CD4-positive, alpha-beta T cell treated with Interleukin-12 subunit alpha and Interleukin-12 subunit beta, for 1 hour (primary cell): ENCODE measurements around the gene ECSIT.
"Not testable (repeated sequence)": the region's sequence is repeated elsewhere in the genome, so short reads cannot be mapped to it uniquely, and the experiment has no call there.

Source experiments
- DNase-seq: peaks from one replicate; pipeline ENCODE4 v3.0.0-alpha.2; 2020

Gene ECSIT, protein sequence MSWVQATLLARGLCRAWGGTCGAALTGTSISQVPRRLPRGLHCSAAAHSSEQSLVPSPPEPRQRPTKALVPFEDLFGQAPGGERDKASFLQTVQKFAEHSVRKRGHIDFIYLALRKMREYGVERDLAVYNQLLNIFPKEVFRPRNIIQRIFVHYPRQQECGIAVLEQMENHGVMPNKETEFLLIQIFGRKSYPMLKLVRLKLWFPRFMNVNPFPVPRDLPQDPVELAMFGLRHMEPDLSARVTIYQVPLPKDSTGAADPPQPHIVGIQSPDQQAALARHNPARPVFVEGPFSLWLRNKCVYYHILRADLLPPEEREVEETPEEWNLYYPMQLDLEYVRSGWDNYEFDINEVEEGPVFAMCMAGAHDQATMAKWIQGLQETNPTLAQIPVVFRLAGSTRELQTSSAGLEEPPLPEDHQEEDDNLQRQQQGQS

DNA sequence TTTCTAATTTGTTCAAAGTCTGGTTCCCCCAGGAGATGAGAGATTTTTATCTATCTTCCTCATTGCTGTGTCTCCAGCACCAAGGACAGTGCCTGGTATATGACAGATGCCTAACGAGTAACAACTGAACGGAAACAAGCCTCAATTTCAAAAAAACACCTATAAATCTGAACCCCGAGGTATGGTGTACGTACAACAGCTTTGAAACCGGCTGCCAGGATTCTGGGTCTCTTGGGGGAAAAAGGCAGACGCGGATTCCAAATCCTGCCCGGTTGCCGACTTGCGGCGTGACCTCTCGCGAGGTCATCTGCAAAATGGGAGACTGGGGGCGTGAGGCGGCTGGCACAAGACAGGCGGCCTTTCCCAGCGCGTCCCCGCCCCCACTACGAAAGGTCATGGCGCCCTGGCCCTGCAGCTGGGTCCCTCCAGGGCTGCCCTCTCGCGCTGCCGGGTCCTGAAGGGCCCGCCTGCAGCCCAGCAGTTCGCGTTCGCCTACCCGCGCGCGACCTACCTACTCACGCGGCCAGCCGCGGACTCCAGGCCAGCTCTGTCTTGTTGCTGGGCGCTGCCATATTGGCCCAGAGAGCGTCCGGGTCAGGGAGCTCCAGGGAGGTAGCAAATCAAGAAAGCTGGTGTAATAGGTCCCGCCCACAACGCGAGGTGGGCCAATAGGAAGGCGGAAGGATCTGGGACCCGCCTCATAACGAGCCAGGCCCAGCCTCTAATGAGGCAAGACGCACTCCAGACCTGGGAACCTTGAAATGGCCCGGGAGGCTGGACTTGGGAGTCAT lies at the start of gene ECSIT:
Gene ECSIT, minus strand, starts transcription at position 584 of the 791 bp plus-strand sequence. CDS start 9,964 bp downstream, outside the sequence.
- DNase-seq: peak; percentile 95

- no peak for DNase-seq
Observed at GRCh38 chr19:11577451-11578257, 48.7 kb upstream of the ECSIT start, which contains the start of gene ACP5. Gene ACP5 (minus strand): TSS chr19:11577645. CDS start chr19:11577317, 328 bp downstream.

- DNase-seq: no peak
Observed at GRCh38 chr19:11576227-11576626, 47.3 kb upstream of the ECSIT start.

DNA sequence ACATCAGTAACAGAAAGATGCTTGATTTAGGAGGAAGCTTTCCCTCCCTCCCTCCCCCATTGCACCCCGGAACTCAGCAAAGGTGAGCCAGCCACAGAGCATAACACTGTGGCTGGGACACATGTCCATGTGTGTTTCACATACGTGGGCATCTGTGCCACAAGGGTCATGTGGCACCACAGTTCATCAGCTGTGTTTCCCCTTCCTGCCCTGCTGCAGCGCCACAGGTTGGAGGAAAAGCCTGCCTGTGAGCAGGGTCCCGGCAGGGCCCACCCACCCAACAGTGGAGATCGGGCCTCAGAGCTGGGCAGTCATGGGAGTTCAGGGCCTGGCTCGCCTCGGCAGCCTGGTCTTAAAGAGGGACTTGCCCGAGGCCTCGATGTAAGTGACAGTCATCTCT lies 45.8 kb upstream of the ECSIT start:
- DNase-seq: no peak

DNA sequence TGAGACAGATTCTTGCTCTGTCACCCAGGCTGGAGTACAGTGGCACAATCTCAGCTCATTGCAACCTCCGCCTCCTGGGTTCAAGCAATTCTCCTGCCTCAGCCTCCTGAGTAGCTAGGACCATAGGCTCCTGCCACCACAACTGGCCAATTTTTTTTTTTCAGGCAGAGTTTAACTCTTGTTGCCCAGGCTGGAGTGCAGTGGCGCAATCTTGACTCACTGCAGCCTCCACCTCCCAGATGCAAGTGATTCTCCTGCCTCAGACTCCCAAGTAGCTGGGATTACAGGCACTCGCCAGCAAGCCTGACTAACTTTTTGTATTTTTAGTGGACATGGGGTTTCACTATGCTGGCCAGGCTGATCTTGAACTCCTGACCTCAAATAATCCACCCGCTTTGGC lies 44.8 kb upstream of the ECSIT start:
- DNase-seq: not testable (repeated sequence)

DNA sequence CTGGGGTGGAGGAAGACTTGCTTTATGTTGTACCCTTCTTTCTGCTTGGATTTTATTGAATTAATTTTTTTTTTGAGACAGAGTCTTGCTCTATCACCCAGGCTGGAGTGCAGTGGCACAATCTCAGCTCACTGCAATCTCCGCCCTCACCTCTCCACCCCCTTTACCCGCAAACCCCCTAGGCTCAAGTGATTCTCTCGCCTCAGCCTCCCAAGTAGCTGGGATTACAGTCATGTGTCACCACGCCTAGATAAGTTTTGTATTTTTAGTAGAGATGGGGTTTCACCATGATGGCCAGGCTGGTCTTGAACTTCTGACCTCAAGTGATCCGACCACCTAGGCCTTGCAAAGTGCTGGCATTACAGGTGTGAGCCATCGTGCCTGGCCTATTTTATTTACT lies 44.4 kb upstream of the ECSIT start:
- DNase-seq: not testable (repeated sequence)

- DNase-seq: no peak
Observed at GRCh38 chr19:11570039-11570462, 41.1 kb upstream of the ECSIT start.

DNA sequence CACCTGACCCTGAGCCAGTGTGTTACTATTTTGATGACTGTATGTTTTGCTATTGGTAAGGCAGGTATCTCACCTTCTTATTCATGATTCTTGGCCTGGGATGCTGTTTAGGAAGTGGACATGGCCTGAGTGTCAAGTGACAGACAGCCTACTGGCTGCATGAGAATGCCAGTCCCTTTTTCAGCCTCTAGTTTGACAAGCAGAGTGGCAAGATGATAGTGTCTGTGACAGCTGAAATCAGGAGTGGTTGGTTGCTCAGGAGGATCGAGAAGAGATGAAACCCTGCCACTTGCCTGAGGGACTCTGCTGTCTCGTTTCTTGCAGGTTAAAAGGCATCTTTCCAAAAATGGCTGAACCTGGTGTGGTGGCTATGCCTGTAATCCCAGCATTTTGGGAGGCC lies 37.2 kb upstream of the ECSIT start:
- DNase-seq: no peak

- DNase-seq: not testable (repeated sequence)
Observed at GRCh38 chr19:11565649-11565980, 36.7 kb upstream of the ECSIT start.

GRCh38 chr19:11564082-11564807 lies 35.3 kb upstream of the ECSIT start:
- not testable (repeated sequence) for DNase-seq

GRCh38 chr19:11563532-11563931 lies 34.6 kb upstream of the ECSIT start:
- DNase-seq: no peak

DNA sequence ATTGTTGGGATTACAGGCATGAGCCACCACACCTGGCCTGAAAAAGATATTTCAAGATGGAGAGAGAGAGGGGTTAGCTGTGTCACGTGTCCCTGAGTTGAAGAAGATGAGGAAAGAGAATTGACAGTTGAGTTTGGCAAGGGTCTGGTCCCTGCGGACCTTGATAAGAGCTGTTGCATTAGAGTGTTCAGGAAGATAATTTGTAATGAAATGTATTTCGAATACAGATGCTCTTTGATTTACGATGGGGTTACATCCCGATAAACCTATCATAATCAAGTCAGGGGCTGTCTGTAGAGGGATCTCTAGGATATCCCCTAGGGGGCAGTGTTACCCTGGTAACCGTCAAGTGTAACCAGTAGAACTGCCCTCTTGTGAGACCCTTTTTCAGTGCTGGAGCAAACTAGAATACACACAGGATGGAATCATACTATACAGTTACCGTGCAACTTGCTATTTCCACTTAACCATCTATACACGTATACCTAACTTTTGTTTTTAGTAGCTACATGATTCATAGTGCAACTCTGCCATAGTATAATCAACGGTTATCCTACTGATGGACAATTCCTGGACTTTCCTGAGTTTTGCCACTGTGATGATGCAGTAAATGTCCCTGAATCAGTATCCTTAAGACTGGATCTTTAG lies 31.6 kb upstream of the ECSIT start:
- peak; percentile 82 for DNase-seq

DNA sequence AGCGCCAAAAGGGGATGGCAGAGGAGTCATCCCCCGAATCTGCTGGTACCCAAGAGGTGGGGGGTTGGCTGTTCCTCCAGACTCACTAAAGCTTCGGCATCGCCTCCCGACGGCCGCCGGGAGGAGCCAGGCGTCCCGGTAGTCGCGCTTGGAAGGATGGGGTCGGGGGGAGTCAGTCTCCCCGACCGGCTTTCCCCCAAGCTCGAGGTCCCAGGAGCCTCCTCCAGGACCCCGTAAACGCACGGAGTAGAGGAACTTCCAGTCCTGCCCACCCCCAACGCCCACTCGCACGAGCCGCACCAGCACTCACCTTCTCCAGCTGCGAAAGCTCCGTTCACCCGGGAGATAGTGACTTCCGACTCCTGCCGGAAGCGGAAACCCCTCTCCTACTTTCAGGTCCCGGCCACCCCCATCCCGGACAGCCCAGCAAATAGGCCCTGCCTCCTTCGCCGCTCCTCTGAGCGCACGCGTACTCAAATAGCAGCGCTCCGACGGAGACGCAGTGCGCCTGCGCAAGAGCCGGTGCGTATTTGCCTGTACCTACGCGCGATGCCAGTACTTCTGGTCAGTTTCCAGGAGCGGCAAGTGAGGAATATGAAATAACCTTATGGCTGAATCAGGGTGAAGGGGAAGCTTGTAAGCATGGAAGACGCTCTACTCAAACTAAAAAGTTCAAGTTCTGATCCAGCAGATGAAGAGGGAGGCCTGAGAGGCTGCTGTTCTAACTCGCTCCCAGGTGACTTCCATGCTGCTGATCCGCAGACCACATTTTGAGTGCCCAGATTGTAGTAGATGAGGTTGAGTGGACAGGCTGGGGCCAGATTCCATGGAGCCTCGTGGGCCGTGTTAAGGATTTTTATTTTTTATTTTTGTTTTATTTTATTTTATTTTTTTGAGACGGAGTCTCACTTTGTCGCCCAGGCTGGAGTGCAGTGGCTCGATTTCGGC lies 30.2 kb upstream of the ECSIT start, which contains the start of gene ELOF1:
Gene ELOF1, minus strand, starts transcription at position 350 of the 948 bp plus-strand sequence. CDS start 4,883 bp downstream, outside the sequence.
- DNase-seq: peak; percentile 97

- DNase-seq: no peak
Observed at GRCh38 chr19:11556634-11557420, 27.9 kb upstream of the ECSIT start.

GRCh38 chr19:11555246-11555645 lies 26.3 kb upstream of the ECSIT start:
- DNase-seq: no peak

DNA sequence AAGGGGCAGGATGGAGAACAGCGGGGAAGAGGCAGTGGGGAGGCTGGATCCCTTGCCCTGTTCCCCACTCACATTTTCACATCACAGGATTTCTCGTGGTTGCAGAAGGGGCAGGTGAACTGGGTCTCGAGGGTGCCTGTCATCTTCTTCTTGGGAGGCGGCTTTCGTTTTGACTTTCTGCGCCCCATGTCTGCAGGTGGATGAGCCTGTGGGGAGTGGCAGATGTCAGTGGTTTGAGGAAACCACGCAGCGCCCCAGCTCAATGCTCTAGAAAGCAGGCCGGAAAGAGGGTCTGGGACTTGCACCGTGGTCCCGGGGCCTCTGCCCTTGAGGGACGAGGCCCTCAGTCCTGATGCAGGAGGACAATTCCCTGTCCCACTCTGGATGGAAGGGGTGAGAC lies 25.2 kb upstream of the ECSIT start:
- no peak for DNase-seq

DNA sequence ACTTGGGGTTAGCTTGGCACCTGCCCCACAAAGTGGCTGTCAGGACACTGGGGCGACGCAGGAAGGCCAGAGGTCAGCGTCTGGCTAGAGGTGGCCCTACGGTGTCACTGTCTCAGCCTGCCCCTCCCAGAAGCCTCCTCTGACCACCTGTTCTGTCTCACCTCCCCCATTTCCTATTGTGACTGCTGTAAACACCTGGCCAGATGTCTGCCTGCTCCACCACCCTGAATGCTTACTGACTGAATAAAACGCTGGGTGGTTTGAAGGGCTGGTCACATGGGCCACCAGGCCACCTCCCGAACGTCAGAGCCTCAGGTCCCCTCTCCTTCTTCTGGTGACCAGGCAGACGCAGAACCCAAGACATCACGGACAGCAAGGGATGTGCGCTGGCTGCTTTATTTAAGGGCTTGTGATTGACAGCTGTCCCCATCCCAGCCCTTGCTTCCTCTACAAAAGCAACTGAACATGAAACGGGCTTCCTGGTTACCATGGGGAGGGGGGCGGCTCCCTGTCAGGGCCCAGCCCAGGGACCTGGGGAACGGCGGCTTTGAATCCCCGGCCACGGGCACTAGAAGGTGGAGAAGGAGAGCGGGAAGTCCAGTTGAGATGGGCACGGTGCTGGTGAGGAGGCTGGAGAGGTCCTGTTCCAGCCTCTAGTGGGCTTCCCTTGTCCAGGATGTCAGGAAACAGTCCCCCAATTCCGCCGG lies 23.9 kb upstream of the ECSIT start:
- DNase-seq: no peak

- no peak for DNase-seq
Observed at GRCh38 chr19:11551603-11552235, 22.8 kb upstream of the ECSIT start.
